Measurements from ENCODE around the gene NFIA.

DNA sequence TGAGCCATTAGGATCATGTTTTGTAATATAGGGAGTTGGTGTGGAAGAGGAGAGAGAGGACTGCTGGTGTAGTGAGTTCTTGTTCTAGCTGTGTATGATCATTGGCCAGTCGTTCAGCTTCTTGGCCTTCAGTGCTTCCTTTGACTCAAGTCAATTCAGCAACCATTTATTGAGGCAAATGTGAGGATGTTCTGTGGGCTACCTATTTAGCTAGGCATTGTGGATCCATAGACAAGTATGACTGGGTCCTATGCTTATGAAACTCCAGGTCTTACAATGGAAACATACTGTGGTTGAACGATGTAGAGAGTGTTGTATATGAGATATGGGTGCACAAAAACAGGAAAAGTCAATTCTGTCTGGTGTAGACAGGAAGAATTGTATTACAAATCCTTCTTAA lies 41.7 kb downstream of the NFIA start:
- TF ChIP-seq, protein P1, sequence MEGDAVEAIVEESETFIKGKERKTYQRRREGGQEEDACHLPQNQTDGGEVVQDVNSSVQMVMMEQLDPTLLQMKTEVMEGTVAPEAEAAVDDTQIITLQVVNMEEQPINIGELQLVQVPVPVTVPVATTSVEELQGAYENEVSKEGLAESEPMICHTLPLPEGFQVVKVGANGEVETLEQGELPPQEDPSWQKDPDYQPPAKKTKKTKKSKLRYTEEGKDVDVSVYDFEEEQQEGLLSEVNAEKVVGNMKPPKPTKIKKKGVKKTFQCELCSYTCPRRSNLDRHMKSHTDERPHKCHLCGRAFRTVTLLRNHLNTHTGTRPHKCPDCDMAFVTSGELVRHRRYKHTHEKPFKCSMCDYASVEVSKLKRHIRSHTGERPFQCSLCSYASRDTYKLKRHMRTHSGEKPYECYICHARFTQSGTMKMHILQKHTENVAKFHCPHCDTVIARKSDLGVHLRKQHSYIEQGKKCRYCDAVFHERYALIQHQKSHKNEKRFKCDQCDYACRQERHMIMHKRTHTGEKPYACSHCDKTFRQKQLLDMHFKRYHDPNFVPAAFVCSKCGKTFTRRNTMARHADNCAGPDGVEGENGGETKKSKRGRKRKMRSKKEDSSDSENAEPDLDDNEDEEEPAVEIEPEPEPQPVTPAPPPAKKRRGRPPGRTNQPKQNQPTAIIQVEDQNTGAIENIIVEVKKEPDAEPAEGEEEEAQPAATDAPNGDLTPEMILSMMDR (IDR thresholded peaks at IDR 0.05), result no peak
- no peak for TF ChIP-seq POLR2A (IDR thresholded peaks at IDR 0.05)
